DMS 273 (cell line): ENCODE results near the gene FAM131A.
"Not testable (repeated sequence)": the region's sequence is repeated elsewhere in the genome, so short reads cannot be mapped to it uniquely, and the experiment has no call there.

ENCODE experiments used
- DNase-seq: peaks from one replicate; lab custom pipeline; 2025; ENCODE audit not compliant: unreplicated experiment; lab: John Stamatoyannopoulos, UW

The FAM131A gene

GRCh38 chr3:184338511-184338945 lies 1.1 kb downstream of the FAM131A start:
- peak; percentile 99 for DNase-seq

- DNase-seq: no peak
These were observed 1.6 kb downstream of the FAM131A start for GRCh38 chr3:184339001-184339400.

- DNase-seq: not testable (repeated sequence)
These were observed 2.2 kb downstream of the FAM131A start for GRCh38 chr3:184339451-184340135.

GRCh38 chr3:184341925-184342324 lies 4.5 kb downstream of the FAM131A start:
- no peak for DNase-seq

- DNase-seq: no peak
These were observed 5.9 kb downstream of the FAM131A start for GRCh38 chr3:184343200-184343876.

GRCh38 chr3:184344579-184345316 lies 7.3 kb downstream of the FAM131A start:
- DNase-seq: no peak

- DNase-seq: peak; percentile 93
These were observed 8.1 kb downstream of the FAM131A start for GRCh38 chr3:184345317-184346144.

- no peak for DNase-seq
These were observed 9.2 kb downstream of the FAM131A start for GRCh38 chr3:184346480-184347190.

GRCh38 chr3:184347321-184348056 lies 10.1 kb downstream of the FAM131A start:
- DNase-seq: no peak

- DNase-seq: no peak
These were observed 10.6 kb downstream of the FAM131A start for GRCh38 chr3:184348057-184348382.

GRCh38 chr3:184349563-184350470 lies 12.4 kb downstream of the FAM131A start:
- DNase-seq: no peak

GRCh38 chr3:184350618-184351017 lies 13.2 kb downstream of the FAM131A start:
- DNase-seq: no peak

GRCh38 chr3:184351511-184352148 lies 14.2 kb downstream of the FAM131A start:
- DNase-seq: no peak

- DNase-seq: no peak
These were observed 14.9 kb downstream of the FAM131A start for GRCh38 chr3:184352149-184352785.

- DNase-seq: no peak
These were observed 15.6 kb downstream of the FAM131A start for GRCh38 chr3:184352897-184353545.

GRCh38 chr3:184353546-184353941 lies 16.1 kb downstream of the FAM131A start:
- no peak for DNase-seq

GRCh38 chr3:184354121-184354728 lies 16.8 kb downstream of the FAM131A start:
- peak; percentile 78 for DNase-seq
